ENCODE data around the gene AGAP3.
A peak's percentile ranks its signal among the peaks of the same experiment; 100 is the strongest.
"Not testable (repeated sequence)": the region's sequence is repeated elsewhere in the genome, so short reads cannot be mapped to it uniquely, and the experiment has no call there.

AGAP3 gene

GRCh38 chr7:151085691-151086620, at the start of gene AGAP3:
AGAP3 (plus strand) TSS chr7:151086475; CDS start chr7:151086742, 267 bp downstream.
- DNase-seq = peak; percentile 78

- DNase-seq = no peak
Observed at GRCh38 chr7:151038951-151039849, 47.1 kb upstream of the AGAP3 start.

GRCh38 chr7:151039850-151040548, 46.3 kb upstream of the AGAP3 start:
- no peak for DNase-seq

- DNase-seq = no peak
Observed at GRCh38 chr7:151040616-151041375, 45.5 kb upstream of the AGAP3 start.

GRCh38 chr7:151043449-151043848, 42.8 kb upstream of the AGAP3 start:
- not testable (repeated sequence) for DNase-seq

- no peak for DNase-seq
Observed at GRCh38 chr7:151043959-151044358, 42.3 kb upstream of the AGAP3 start.

- DNase-seq = no peak
Observed at GRCh38 chr7:151045262-151045661, 41.0 kb upstream of the AGAP3 start.

- DNase-seq = no peak
Observed at GRCh38 chr7:151045967-151046366, 40.3 kb upstream of the AGAP3 start.

GRCh38 chr7:151046603-151047573, 39.4 kb upstream of the AGAP3 start:
- DNase-seq = no peak

GRCh38 chr7:151047976-151048815, 38.1 kb upstream of the AGAP3 start, which contains the start of gene ASIC3:
ASIC3 (plus strand) TSS chr7:151048531; CDS start chr7:151048886, 355 bp downstream.
- no peak for DNase-seq

- DNase-seq = no peak
Observed at GRCh38 chr7:151048911-151049463, 37.3 kb upstream of the AGAP3 start.

- no peak for DNase-seq
Observed at GRCh38 chr7:151051108-151051507, 35.2 kb upstream of the AGAP3 start.

GRCh38 chr7:151053096-151053495, 33.2 kb upstream of the AGAP3 start:
- DNase-seq = no peak

GRCh38 chr7:151053751-151054150, 32.5 kb upstream of the AGAP3 start:
- no peak for DNase-seq

- no peak for DNase-seq
Observed at GRCh38 chr7:151056283-151056665, 30.0 kb upstream of the AGAP3 start.

- DNase-seq = no peak
Observed at GRCh38 chr7:151056666-151057505, 29.4 kb upstream of the AGAP3 start.

- DNase-seq = no peak
Observed at GRCh38 chr7:151057506-151057988, 28.7 kb upstream of the AGAP3 start, which contains the start of gene CDK5. CDK5 (minus strand) TSS chr7:151057897; CDS start chr7:151057848, 49 bp downstream.
